ENCODE measurements around the gene MED14.

The MED14 gene

DNA sequence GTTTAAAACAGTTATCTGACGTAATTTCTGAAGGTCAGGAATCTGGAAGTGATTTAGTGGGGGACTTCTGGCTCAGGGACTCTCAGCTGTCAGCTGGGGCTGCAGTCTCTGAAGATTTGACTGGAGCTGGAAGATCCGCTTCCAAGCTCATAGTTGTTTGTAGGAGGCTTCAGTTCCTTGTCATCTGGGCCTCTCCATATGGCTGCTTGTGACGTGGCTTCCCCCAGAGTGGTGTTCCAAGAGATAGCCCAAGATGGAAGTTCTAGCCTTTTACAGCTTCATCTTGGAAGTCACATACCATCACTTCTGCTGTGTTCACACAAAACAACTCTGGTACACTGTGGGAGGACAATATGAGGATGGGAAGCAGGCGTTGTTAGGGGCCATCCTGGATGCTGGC is 110.0 kb downstream of the MED14 start:
- in situ Hi-C loops (cut with MboI; ENCODE audit: low pct_unique_long_range_greater_than_20kb, low sequenced_read_pairs, unreplicated experiment), result no loop called here
- DNase-seq (ENCODE audit: low spot score), result no peak
- TF ChIP-seq, protein P1, sequence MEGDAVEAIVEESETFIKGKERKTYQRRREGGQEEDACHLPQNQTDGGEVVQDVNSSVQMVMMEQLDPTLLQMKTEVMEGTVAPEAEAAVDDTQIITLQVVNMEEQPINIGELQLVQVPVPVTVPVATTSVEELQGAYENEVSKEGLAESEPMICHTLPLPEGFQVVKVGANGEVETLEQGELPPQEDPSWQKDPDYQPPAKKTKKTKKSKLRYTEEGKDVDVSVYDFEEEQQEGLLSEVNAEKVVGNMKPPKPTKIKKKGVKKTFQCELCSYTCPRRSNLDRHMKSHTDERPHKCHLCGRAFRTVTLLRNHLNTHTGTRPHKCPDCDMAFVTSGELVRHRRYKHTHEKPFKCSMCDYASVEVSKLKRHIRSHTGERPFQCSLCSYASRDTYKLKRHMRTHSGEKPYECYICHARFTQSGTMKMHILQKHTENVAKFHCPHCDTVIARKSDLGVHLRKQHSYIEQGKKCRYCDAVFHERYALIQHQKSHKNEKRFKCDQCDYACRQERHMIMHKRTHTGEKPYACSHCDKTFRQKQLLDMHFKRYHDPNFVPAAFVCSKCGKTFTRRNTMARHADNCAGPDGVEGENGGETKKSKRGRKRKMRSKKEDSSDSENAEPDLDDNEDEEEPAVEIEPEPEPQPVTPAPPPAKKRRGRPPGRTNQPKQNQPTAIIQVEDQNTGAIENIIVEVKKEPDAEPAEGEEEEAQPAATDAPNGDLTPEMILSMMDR (IDR thresholded peaks at IDR 0.05; ENCODE audit: extremely low read depth, insufficient read depth, missing control alignments), result no peak

DNA sequence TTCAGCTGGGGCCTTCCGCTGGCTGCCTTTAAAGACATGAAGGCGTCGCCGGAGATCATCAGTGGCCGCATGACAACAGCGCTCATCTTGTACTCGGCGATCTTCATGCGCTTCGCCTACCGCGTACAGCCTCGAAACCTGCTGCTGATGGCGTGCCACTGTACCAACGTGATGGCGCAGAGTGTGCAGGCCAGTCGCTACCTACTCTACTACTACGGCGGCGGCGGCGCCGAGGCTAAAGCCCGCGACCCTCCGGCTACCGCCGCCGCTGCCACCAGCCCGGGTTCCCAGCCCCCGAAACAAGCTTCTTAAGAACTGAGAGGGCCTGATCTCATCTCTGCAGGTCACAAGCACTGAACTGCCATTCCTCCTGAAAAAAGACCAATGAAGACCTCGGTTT is 111.7 kb downstream of the MED14 start:
- in situ Hi-C loops (cut with MboI; ENCODE audit: low pct_unique_long_range_greater_than_20kb, low sequenced_read_pairs, unreplicated experiment), result no loop called here
- TF ChIP-seq, protein P1 (IDR thresholded peaks at IDR 0.05; ENCODE audit: extremely low read depth, insufficient read depth, missing control alignments), result no peak
- no peak for DNase-seq (ENCODE audit: low spot score)

DNA sequence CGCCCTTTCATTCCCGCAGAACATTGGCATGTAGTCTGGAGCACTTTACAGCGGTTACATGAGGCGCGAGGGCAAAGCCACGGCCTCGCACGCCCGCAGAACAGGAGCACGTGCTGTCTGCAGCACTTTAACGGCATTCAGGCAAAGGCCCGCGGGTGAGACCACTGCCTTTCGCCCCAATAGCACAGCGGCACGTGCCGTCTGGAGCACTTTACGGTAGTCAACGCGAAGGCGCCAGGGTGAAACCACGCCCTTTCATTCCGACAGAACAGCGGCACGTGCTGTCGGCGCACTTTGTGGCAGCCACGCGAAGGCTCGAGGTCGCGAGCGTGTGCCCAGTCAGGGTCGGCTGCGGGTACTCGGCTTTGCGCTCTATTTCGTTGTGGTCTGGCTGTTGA is 112.2 kb downstream of the MED14 start, which contains the start of gene MPC1L:
Gene MPC1L, plus strand, starts transcription at position 290 of the 398 bp plus-strand sequence. CDS start 138 bp downstream, outside the sequence.
- in situ Hi-C loops (cut with MboI; ENCODE audit: low pct_unique_long_range_greater_than_20kb, low sequenced_read_pairs, unreplicated experiment), result no loop called here
- no peak for DNase-seq (ENCODE audit: low spot score)

DNA sequence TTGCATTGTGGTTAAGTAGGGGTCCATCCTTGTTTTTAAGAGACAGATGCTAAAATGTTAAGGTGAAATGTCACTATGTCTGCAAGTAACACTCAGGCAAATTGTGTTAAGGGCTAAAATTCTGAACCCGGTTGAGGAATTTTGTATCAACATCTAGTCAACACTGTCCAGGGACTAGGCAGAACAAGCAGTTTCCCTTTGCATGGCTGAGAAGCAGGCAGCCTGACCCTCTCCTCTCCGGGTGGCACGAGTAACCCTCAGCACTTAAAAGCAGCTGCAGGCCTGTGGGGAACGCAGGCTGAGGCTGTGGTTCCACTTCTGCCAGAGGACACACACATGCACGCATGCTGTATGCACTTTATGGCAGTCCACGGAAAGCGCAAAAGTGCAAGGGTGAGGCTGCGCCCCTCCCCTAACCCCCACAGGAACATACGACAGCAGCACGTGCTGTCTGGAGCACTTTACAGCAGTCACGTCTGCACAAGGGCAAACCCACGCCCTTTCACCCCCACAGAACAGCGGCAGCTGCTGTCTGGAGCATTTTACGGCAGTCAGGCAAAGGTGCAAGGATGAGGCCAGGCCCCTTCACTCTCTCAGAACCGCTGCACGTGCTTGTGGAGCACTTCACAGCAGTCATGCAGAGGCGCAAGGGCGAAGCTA is 112.7 kb downstream of the MED14 start:
- DNase-seq (ENCODE audit: low spot score), result no peak
- in situ Hi-C loops (cut with MboI; ENCODE audit: low pct_unique_long_range_greater_than_20kb, low sequenced_read_pairs, unreplicated experiment), result no loop called here
- TF ChIP-seq, protein P1 (IDR thresholded peaks at IDR 0.05; ENCODE audit: extremely low read depth, insufficient read depth, missing control alignments), result no peak

More for the DNA sequence above, 112.2 kb downstream of the MED14 start, which contains the start of gene MPC1L:
- TF ChIP-seq, protein P1 (IDR thresholded peaks at IDR 0.05; ENCODE audit: extremely low read depth, insufficient read depth, missing control alignments), result no peak

DNA sequence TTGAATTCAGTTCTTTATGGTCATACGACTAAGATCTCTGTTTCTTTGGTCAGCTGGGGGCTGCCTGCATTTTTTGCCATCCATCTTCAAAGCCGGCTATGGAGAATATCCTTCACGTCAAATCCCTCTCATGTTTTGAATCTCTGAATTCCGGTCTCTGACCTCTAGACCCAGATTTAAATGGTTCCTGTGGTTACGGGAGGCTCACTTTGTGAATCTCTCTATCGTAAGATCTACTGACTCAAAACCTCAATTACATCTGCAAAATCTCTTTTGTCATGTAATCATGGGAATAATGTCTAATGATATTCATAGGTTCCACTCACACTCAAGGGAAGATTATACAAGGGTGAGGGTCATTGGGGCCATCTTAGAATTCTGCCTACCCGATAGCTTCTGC is 117.8 kb downstream of the MED14 start:
- in situ Hi-C loops (cut with MboI; ENCODE audit: low pct_unique_long_range_greater_than_20kb, low sequenced_read_pairs, unreplicated experiment), result no loop called here
- TF ChIP-seq, protein P1 (IDR thresholded peaks at IDR 0.05; ENCODE audit: extremely low read depth, insufficient read depth, missing control alignments), result no peak
- no peak for DNase-seq (ENCODE audit: low spot score)

DNA sequence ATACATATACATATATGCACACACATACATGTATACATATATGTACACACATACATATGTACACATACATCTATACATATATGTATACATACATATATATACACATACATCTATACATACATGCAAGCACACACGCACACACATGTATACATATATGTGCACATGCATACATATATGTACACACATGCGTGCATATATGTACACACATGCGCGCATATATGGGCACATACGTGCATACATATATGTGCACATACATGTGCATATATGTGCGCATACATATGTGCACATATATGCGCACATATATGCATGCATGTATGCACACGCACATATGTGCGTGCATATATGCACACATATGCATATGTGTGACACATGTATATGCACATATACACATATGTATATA is 119.4 kb downstream of the MED14 start:
- TF ChIP-seq, protein P1 (IDR thresholded peaks at IDR 0.05; ENCODE audit: extremely low read depth, insufficient read depth, missing control alignments), result no peak
- in situ Hi-C loops (cut with MboI; ENCODE audit: low pct_unique_long_range_greater_than_20kb, low sequenced_read_pairs, unreplicated experiment), result no loop called here
- no peak for DNase-seq (ENCODE audit: low spot score)
